Spleen (tissue), 7 donors: ENCODE results near the gene PPIL4.

Experiments used
- POLR2A ChIP-seq, 3 donors: fragments of 450-650 bp; IDR thresholded peaks; one replicate each; pipeline ENCODE4 v1.5.1; 2017; ENCODE audit warnings: antibody characterized with exemption in 3 of 3, mild to moderate bottlenecking in 1 of 3
- POLR2AphosphoS5 ChIP-seq, 3 donors: sonication (generic); formaldehyde crosslinking; IDR thresholded peaks; one replicate each; pipeline ENCODE4 v1.5.1; 2017; ENCODE audit warnings: antibody characterized with exemption in 3 of 3
- TF ChIP-seq, protein P1 (sequence below), 11 experiments: fragments of 200-600 bp in 7 of 11; fragments of 450-650 bp in 4 of 11; sonication (generic) in 4 of 11; IDR thresholded peaks in 8 of 11; conservative IDR thresholded peaks in 3 of 11; 1 replicate in 7 of 11; 2 replicates in 4 of 11; pipeline versions ENCODE4 v1.4.0 to v1.8.0; 2016 to 2021; ENCODE audit warnings: antibody characterized with exemption in 11 of 11, inconsistent platforms in 4 of 11, mild to moderate bottlenecking in 1 of 11
- donor health status: DM: no; HTN: no; CAD: no; lungs with moderate emphysema.
- donor health status: DM: no; HTN: no; CAD: no.
- donor health status: DM: no; HTN: no; CAD: no.

DNA sequence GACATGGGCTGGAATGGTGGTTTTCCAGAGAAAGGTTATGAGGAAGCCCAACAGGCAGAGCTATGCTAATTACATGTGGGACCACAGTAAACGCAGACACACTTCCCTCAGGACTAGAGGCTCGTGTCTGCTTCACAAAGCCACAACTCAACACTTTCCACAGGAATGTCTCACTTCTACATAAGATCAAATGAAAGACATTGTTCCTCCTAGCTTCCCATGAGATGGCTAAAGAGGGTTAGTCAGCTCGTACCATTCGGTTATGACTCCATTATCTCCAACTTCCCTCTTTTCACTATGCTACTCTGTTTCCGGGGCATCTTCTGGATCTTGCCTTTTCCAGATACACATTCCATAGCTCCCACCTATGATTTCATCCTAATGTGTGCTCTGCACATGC, 31.9 kb downstream of the PPIL4 start:
- TF ChIP-seq, protein P1, sequence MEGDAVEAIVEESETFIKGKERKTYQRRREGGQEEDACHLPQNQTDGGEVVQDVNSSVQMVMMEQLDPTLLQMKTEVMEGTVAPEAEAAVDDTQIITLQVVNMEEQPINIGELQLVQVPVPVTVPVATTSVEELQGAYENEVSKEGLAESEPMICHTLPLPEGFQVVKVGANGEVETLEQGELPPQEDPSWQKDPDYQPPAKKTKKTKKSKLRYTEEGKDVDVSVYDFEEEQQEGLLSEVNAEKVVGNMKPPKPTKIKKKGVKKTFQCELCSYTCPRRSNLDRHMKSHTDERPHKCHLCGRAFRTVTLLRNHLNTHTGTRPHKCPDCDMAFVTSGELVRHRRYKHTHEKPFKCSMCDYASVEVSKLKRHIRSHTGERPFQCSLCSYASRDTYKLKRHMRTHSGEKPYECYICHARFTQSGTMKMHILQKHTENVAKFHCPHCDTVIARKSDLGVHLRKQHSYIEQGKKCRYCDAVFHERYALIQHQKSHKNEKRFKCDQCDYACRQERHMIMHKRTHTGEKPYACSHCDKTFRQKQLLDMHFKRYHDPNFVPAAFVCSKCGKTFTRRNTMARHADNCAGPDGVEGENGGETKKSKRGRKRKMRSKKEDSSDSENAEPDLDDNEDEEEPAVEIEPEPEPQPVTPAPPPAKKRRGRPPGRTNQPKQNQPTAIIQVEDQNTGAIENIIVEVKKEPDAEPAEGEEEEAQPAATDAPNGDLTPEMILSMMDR (IDR thresholded peaks at IDR 0.05 in 8 of 11, conservative IDR thresholded peaks at IDR 0.05 in 3 of 11): no peak
- TF ChIP-seq POLR2A (IDR thresholded peaks at IDR 0.05) (no peak), POLR2AphosphoS5 (IDR thresholded peaks at IDR 0.05) (no peak)
